Fibroblast of lung (primary cell): ENCODE data around the gene TENM4. TPM values are rescaled to one million over a fixed set of nuclear protein-coding genes. Genes with fewer than 3 reads are reported as not detected.

Experiments
- DNase-seq, 2 donors: peaks; one replicate each; pipeline versions ENCODE4 v3.0.0 to v3.0.0-alpha.2; 2010; ENCODE audit warnings: low read depth in 2 of 2
- H2AFZ ChIP-seq: 2 replicates; pipeline ENCODE4 v1.5.1; 2012; ENCODE audit warnings: low read length, control low read depth, inconsistent platforms
- H3K27ac ChIP-seq: 2 replicates; pipeline ENCODE4 v1.5.1; 2011; ENCODE audit warnings: low read length, control low read depth; ENCODE audit not compliant: insufficient read depth
- H3K27me3 ChIP-seq: 2 replicates; pipeline ENCODE4 v1.5.1; 2011; ENCODE audit warnings: mild to moderate bottlenecking, low read length; ENCODE audit not compliant: control insufficient read depth, insufficient read depth
- H3K36me3 ChIP-seq: 2 replicates; pipeline ENCODE4 v1.5.1; 2011; ENCODE audit warnings: low read length; ENCODE audit not compliant: control insufficient read depth, insufficient read depth
- H3K4me1 ChIP-seq: 2 replicates; pipeline ENCODE4 v1.5.1; 2011; ENCODE audit warnings: low read length; ENCODE audit not compliant: control insufficient read depth, insufficient read depth; ENCODE audit errors: extremely low read depth
- H3K4me2 ChIP-seq: 2 replicates; pipeline ENCODE4 v1.5.1; 2011; ENCODE audit warnings: low read length, control low read depth; ENCODE audit not compliant: insufficient read depth; ENCODE audit errors: extremely low read depth
- H3K4me3 ChIP-seq, 4 experiments: fragments of 200-600 bp in 1 of 4; sonication (generic) in 1 of 4; replicated peaks in 1 of 4; 2 replicates each; pipeline ENCODE4 v1.5.1; 2011 to 2016; ENCODE audit warnings: low read length in 4 of 4, low read depth in 3 of 4, mild to moderate bottlenecking in 3 of 4, control low read depth in 2 of 4, inconsistent platforms in 1 of 4, mixed read lengths in 1 of 4; ENCODE audit not compliant: insufficient read depth in 1 of 4; ENCODE audit errors: control extremely low read depth in 1 of 4
- H3K79me2 ChIP-seq: 2 replicates; pipeline ENCODE4 v1.5.1; 2012; ENCODE audit warnings: mild to moderate bottlenecking, low read length, inconsistent platforms; ENCODE audit not compliant: control insufficient read depth, insufficient read depth
- H3K9ac ChIP-seq: 2 replicates; pipeline ENCODE4 v1.5.1; 2011; ENCODE audit warnings: mild to moderate bottlenecking, low read length, control low read depth; ENCODE audit not compliant: insufficient read depth
- H3K9me3 ChIP-seq: 2 replicates; pipeline ENCODE4 v1.5.1; 2012; ENCODE audit warnings: low read depth, low read length; ENCODE audit not compliant: control insufficient read depth, insufficient read depth
- H4K20me1 ChIP-seq: 2 replicates; pipeline ENCODE4 v1.5.1; 2011; ENCODE audit warnings: low read length; ENCODE audit not compliant: control insufficient read depth, insufficient read depth; ENCODE audit errors: extremely low read depth
- EZH2 ChIP-seq: IDR thresholded peaks from 2 replicates; pipeline ENCODE4 v1.5.1; 2012; ENCODE audit warnings: low read length, control low read depth, mild to moderate bottlenecking; ENCODE audit errors: missing control alignments
- polyA plus RNA-seq, 2 donors: library from polyadenylated mRNA; depleted of rRNA in 1 of 2; stranded (reverse) in 1 of 2; unstranded in 1 of 2; fragments of >200 nt; gene quantifications; 2 replicates each; pipeline ENCODE4 v1.2.1, GENCODE V29; 2011 to 2012; ENCODE audit warnings: missing spikeins in 1 of 2
- total RNA-seq: library from RNA; depleted of rRNA; stranded (reverse); fragments of >200 nt; gene quantifications from 2 replicates; pipeline ENCODE4 v1.2.1, GENCODE V29; 2014
- TF ChIP-seq, protein P1 (sequence below), 2 donors: IDR thresholded peaks in 1 of 2; conservative IDR thresholded peaks in 1 of 2; 1 replicate in 1 of 2; 2 replicates in 1 of 2; pipeline ENCODE4 v1.5.1; 2011 to 2012; ENCODE audit warnings: low read length in 2 of 2, control low read depth in 1 of 2, inconsistent platforms in 1 of 2, low read depth in 1 of 2, mild to moderate bottlenecking in 1 of 2

TENM4 gene
- total and polyA plus RNA-seq, 2 donors (not counting 1 experiment from before 2014, with no cell fraction given) = 4.6 to 48.4 TPM

DNA sequence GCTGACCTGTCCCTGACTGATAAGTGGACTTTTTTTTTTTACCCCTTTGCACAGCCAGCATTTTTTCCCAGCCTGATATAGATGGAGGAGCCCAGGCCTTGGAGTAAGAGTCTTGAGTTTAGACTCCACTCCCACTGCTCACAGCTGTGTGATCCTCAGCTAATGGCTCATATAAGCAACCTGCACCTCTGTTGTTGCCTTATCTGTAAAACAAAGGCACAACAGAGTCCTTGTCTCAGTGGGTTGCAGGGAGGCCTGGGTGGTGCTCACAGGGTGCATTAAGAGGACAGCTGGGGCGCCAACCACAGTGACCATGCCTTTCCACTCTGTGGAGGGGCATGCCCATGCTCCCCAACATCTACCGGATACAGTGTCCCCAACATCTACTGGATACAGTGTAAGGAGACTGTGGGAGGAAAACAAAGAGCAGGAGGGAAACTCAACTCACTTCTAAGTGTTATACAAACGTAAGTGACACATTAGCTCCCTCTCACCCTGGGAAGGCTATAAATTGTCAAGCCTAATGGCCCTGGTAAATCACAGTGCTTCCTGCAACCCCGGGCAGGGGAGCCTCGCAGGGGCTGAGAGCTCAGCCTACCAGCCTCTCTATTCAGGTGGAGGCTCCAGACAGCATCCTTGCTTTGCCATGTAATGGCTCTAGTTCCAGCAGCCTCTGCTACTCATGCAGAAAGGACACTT is 109.5 kb downstream of the TENM4 start:
- no peak overlapping the region for H3K4me2 ChIP-seq
- H3K79me2 ChIP-seq = no peaks in the 10 kb centered on the region
- H3K9ac ChIP-seq = no peak overlapping the region
- H3K27ac ChIP-seq = no peak overlapping the region
- H3K27me3 ChIP-seq = no peaks in the 10 kb centered on the region
- TF ChIP-seq EZH2 = no peak
- TF ChIP-seq, protein P1, sequence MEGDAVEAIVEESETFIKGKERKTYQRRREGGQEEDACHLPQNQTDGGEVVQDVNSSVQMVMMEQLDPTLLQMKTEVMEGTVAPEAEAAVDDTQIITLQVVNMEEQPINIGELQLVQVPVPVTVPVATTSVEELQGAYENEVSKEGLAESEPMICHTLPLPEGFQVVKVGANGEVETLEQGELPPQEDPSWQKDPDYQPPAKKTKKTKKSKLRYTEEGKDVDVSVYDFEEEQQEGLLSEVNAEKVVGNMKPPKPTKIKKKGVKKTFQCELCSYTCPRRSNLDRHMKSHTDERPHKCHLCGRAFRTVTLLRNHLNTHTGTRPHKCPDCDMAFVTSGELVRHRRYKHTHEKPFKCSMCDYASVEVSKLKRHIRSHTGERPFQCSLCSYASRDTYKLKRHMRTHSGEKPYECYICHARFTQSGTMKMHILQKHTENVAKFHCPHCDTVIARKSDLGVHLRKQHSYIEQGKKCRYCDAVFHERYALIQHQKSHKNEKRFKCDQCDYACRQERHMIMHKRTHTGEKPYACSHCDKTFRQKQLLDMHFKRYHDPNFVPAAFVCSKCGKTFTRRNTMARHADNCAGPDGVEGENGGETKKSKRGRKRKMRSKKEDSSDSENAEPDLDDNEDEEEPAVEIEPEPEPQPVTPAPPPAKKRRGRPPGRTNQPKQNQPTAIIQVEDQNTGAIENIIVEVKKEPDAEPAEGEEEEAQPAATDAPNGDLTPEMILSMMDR (conservative IDR thresholded peaks at IDR 0.05 in 1 of 2, IDR thresholded peaks at IDR 0.05 in 1 of 2; ENCODE audit: low read depth in 1 of 2, low read length in 2 of 2) = no peak
- no peaks in the 10 kb centered on the region for H4K20me1 ChIP-seq
- no peaks in the 10 kb centered on the region for H3K4me1 ChIP-seq
- no peak overlapping the region for H2AFZ ChIP-seq
- no peaks in the 10 kb centered on the region for H3K36me3 ChIP-seq
- no peak overlapping the region for H3K4me3 ChIP-seq
- DNase-seq = no peak
- H3K9me3 ChIP-seq = no peaks in the 10 kb centered on the region

DNA sequence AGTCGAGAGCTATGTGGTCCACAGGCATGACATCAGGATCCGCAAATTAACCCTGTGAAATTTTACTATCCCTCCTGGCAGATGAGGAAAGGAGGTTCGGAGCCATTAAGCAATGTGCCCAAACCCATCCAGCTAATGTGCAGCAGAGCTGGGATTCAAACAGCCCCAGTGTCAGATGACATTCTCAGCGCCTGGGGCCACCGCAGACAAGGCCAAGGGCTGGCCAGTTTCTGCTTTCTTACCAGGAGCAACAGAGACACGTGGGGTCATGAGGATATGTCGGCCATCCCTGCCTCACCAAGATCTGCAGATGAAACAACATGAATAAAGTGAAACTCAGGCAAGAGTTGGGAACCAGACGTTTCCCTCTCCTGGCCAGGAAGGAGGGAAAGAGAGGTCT is 110.2 kb downstream of the TENM4 start:
- no peak overlapping the region for H3K4me2 ChIP-seq

GRCh38 chr11:79329561-79329960 is 111.3 kb downstream of the TENM4 start:
- Histone ChIP-seq H3K4me2 (no peak overlapping the region), H3K36me3 (no peaks in the 10 kb centered on the region), H3K27ac (no peak overlapping the region), H4K20me1 (no peaks in the 10 kb centered on the region), H3K4me1 (no peaks in the 10 kb centered on the region), H3K9ac (no peak overlapping the region), H3K4me3 (no peak overlapping the region), H2AFZ (no peak overlapping the region), H3K9me3 (no peaks in the 10 kb centered on the region), H3K79me2 (no peaks in the 10 kb centered on the region), H3K27me3 (no peaks in the 10 kb centered on the region)
- TF ChIP-seq EZH2 = no peak
- TF ChIP-seq, protein P1 (conservative IDR thresholded peaks at IDR 0.05 in 1 of 2, IDR thresholded peaks at IDR 0.05 in 1 of 2; ENCODE audit: low read depth in 1 of 2, low read length in 2 of 2) = no peak
- DNase-seq = no peak

More for the DNA sequence above, 110.2 kb downstream of the TENM4 start:
- Histone ChIP-seq H3K4me3 (no peak overlapping the region), H3K27me3 (no peaks in the 10 kb centered on the region), H2AFZ (no peak overlapping the region), H3K79me2 (no peaks in the 10 kb centered on the region), H4K20me1 (no peaks in the 10 kb centered on the region), H3K9me3 (no peaks in the 10 kb centered on the region), H3K4me1 (no peaks in the 10 kb centered on the region), H3K36me3 (no peaks in the 10 kb centered on the region), H3K9ac (no peak overlapping the region), H3K27ac (no peak overlapping the region)
- DNase-seq = no peak
- no peak for TF ChIP-seq EZH2
- TF ChIP-seq, protein P1 (conservative IDR thresholded peaks at IDR 0.05 in 1 of 2, IDR thresholded peaks at IDR 0.05 in 1 of 2; ENCODE audit: low read depth in 1 of 2, low read length in 2 of 2) = no peak
